Activated CD4-positive, alpha-beta T cell treated with anti-CD3 and anti-CD28 coated beads, Interleukin-2, amount 10 ng/mL, durations not matched to agents 24 days and 14 days (primary cell): ENCODE results near the gene FAM222A. TPM values are rescaled to one million over a fixed set of nuclear protein-coding genes. Genes with fewer than 3 reads are reported as not detected.

ENCODE experiments used
- DNase-seq: peaks from one replicate; pipeline ENCODE4 v3.0.0; 2022
- H3K27ac Mint-ChIP-seq: one replicate; pipeline ENCODE4 v1.8.0; 2022; ENCODE audit warnings: mild to moderate bottlenecking, mixed read lengths
- H3K27me3 Mint-ChIP-seq: one replicate; pipeline ENCODE4 v1.8.0; 2022; ENCODE audit warnings: mixed read lengths
- H3K36me3 Mint-ChIP-seq: one replicate; pipeline ENCODE4 v1.8.0; 2022; ENCODE audit warnings: low read depth, mild to moderate bottlenecking, mixed read lengths
- H3K4me1 Mint-ChIP-seq: one replicate; pipeline ENCODE4 v1.8.0; 2021; ENCODE audit warnings: mixed read lengths
- H3K4me3 Mint-ChIP-seq: one replicate; pipeline ENCODE4 v1.8.0; 2022; ENCODE audit warnings: mild to moderate bottlenecking, moderate library complexity, mixed read lengths
- H3K9me3 Mint-ChIP-seq: one replicate; pipeline ENCODE4 v1.8.0; 2021; ENCODE audit warnings: mixed read lengths
- intact Hi-C: fragments of 100-400 bp; cut with micrococcal nuclease; formaldehyde crosslinking; loops from one replicate; pipeline ENCODE4 v1.15.1; 2023
- total RNA-seq: library from RNA; stranded (reverse); gene quantifications from 2 replicates; pipeline ENCODE4 v1.2.3, GENCODE V29; 2022

Gene FAM222A
- total RNA-seq, 1 donor from 2014 or later = 1.3 TPM

- no peak for DNase-seq
- Mint-ChIP-seq H3K4me1 (no peaks in the 10 kb centered on the region), H3K27ac (no peak overlapping the region), H3K36me3 (no peaks in the 10 kb centered on the region), H3K4me3 (no peak overlapping the region), H3K27me3 (peaks cover 16% of the 10 kb centered on the region), H3K9me3 (peaks cover 4% of the 10 kb centered on the region)
- intact Hi-C loops = no loop called here
Measured at GRCh38 chr12:109753054-109753401, 39.4 kb downstream of the FAM222A start.

DNA sequence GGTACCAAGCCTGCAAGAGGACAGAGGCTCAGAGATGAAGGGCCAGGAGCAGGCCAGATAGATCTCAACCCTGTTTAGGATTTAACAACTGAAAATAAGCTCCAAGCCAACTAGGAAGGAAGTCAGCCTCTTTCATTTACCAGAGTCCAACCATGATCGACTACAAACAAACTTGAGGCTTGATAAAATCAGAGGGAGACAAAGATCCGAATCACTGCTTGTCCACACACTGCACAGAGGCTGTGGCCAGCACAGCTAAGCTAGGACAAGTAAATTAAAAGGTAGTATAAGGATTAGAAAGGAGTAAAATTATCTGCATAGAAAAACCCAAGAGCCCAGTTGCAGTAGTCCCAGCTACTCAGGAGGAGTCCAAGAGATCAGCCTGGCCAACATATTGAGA lies 40.3 kb downstream of the FAM222A start:
- Mint-ChIP-seq H3K27me3 (peaks cover 11% of the 10 kb centered on the region), H3K27ac (no peak overlapping the region), H3K36me3 (no peaks in the 10 kb centered on the region), H3K4me3 (no peak overlapping the region), H3K4me1 (no peaks in the 10 kb centered on the region), H3K9me3 (peaks cover 4% of the 10 kb centered on the region)
- intact Hi-C loops = no loop called here
- DNase-seq = no peak

- no peak overlapping the region for H3K27ac Mint-ChIP-seq
- no peaks in the 10 kb centered on the region for H3K36me3 Mint-ChIP-seq
- no peaks in the 10 kb centered on the region for H3K4me1 Mint-ChIP-seq
- no peak for DNase-seq
- peaks cover 4% of the 10 kb centered on the region for H3K9me3 Mint-ChIP-seq
- intact Hi-C loops = no loop called here
- H3K27me3 Mint-ChIP-seq = no peaks in the 10 kb centered on the region
- H3K4me3 Mint-ChIP-seq = no peak overlapping the region
Measured at GRCh38 chr12:109756457-109756856, 42.8 kb downstream of the FAM222A start.

GRCh38 chr12:109757671-109758265 lies 44.1 kb downstream of the FAM222A start:
- Mint-ChIP-seq H3K36me3 (no peaks in the 10 kb centered on the region), H3K27me3 (no peaks in the 10 kb centered on the region), H3K4me1 (no peaks in the 10 kb centered on the region), H3K9me3 (peaks cover 4% of the 10 kb centered on the region), H3K27ac (no peak overlapping the region), H3K4me3 (no peak overlapping the region)
- no peak for DNase-seq
- intact Hi-C loops = no loop called here

GRCh38 chr12:109758426-109759420 lies 45.1 kb downstream of the FAM222A start:
- DNase-seq = no peak
- H3K4me3 Mint-ChIP-seq = no peak overlapping the region
- intact Hi-C loops = no loop called here
- peaks cover 3% of the 10 kb centered on the region for H3K4me1 Mint-ChIP-seq
- no peak overlapping the region for H3K27ac Mint-ChIP-seq
- H3K9me3 Mint-ChIP-seq = peaks cover 4% of the 10 kb centered on the region
- H3K36me3 Mint-ChIP-seq = no peaks in the 10 kb centered on the region
- H3K27me3 Mint-ChIP-seq = no peaks in the 10 kb centered on the region

- no peak for DNase-seq
- H3K4me3 Mint-ChIP-seq = no peak overlapping the region
- H3K27ac Mint-ChIP-seq = no peak overlapping the region
- intact Hi-C loops = no loop called here
- H3K4me1 Mint-ChIP-seq = peaks cover 3% of the 10 kb centered on the region
- peaks cover 4% of the 10 kb centered on the region for H3K9me3 Mint-ChIP-seq
- no peaks in the 10 kb centered on the region for H3K27me3 Mint-ChIP-seq
- no peaks in the 10 kb centered on the region for H3K36me3 Mint-ChIP-seq
Measured at GRCh38 chr12:109759595-109759994, 46.0 kb downstream of the FAM222A start.

- H3K27me3 Mint-ChIP-seq = no peaks in the 10 kb centered on the region
- no peak overlapping the region for H3K27ac Mint-ChIP-seq
- intact Hi-C loops = no loop called here
- no peaks in the 10 kb centered on the region for H3K36me3 Mint-ChIP-seq
- H3K9me3 Mint-ChIP-seq = peaks cover 4% of the 10 kb centered on the region
- H3K4me1 Mint-ChIP-seq = peaks cover 3% of the 10 kb centered on the region
- H3K4me3 Mint-ChIP-seq = no peak overlapping the region
- DNase-seq = no peak
Measured at GRCh38 chr12:109760031-109760929, 46.7 kb downstream of the FAM222A start.

DNA sequence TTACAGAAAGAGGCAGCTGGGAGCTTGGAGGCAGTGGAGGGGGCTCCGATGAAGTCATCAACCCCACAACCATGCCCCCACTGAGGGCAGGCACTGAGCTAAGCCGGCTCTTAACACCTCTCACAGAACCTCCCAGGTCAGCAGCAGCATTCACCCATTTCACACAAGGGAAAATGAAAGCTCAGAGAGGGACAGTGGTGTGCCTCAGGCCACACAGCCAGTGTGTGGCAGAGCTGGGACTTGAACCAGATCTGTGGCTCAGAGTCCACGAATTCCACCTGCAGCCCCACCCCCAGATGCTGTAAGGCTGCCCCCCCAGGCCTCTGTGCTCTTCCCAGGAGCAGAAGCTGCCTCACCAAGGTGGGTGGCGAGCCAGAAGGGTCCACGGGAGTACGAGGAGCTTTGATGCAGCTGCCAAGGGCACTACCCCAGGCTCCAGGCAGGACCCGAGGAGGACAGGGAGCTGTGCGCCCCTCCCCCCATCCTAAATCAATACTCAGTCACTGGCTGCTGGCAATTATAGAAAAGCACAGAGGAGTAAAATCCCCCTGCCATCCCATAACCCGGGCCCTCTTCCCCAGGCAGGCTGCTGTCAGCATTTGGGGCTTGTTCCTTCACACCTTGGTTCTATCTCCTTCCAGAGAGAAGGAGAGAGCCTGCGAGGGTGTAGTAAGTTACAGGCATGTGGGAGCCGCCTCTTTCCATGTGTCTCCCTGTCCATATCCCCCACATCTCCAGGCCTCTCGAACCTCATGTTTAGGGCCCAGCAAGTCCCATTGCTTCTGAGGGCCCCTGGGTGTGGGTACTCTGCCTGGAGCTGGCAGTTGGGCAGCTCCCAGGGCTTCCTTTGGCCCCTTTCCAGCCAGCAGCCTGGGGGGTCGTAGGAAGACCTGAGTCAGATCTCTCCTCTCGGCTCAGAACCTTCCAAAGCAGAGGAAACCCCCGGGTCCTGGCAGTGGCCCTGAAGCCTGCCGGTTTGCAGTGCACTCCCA lies 47.6 kb downstream of the FAM222A start:
- intact Hi-C loops = no loop called here
- Mint-ChIP-seq H3K9me3 (peaks cover 2% of the 10 kb centered on the region), H3K4me1 (peaks cover 3% of the 10 kb centered on the region), H3K36me3 (no peaks in the 10 kb centered on the region), H3K27me3 (no peaks in the 10 kb centered on the region), H3K27ac (no peak overlapping the region), H3K4me3 (no peak overlapping the region)
- DNase-seq = no peak

DNA sequence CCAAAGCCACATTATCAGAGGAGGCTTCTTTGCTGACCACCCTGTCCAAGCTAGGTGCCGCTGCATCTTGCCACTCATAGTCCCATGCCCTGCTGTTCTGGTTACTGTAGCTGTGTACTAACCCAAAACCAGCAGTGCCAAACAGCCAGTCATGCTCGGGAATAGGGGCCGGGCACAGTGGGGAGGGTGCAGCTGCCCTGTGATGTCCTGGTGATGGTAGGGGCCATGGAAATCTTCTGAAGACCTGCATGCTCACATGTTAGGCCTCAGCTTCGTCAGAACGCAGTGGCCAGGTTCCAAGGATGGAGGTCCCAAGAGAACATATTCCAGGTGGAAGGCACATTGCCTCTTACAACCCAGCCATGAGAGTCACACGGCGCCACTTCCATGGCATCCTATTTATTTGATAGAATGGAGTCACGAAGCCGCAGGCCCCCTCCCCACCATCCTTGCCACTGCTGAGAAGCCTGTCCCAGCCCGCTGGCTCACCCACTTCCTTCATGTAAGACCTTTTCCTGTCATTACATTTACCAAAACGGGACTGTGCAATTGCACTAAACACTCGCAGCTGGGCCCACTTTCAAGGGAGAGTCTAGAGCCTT lies 48.5 kb downstream of the FAM222A start:
- intact Hi-C loops = no loop called here
- Mint-ChIP-seq H3K27me3 (no peaks in the 10 kb centered on the region), H3K27ac (peak overlapping the region; percentile 25), H3K4me1 (peaks cover 3% of the 10 kb centered on the region), H3K4me3 (no peak overlapping the region), H3K36me3 (no peaks in the 10 kb centered on the region), H3K9me3 (no peaks in the 10 kb centered on the region)
- DNase-seq = no peak

DNA sequence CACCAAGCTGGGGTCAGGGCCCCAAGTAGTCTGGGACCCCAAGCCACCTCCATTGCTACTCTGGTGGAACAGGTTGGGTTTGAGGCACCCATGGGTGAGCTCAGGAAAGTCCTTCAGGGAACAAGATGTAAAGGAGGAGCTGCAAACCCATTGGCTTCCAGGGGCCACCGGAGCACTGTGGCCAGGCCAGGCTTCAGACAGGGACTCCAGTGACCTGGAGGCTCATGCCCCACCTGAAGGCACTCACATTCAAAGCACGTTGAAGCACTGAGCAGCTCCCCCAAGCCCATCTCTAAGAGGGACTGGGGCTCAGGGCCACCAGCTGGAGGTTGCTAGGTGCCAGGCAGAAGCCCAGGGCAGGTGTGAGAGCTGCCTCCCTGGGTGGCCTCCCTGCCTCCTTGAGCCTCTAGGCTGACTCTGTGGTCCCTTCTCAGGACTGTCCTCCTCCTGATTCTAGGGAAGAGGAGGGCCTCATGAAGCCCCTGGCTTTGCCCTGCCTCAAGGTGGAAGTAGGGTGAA lies 49.1 kb downstream of the FAM222A start:
- H3K4me1 Mint-ChIP-seq = peaks cover 3% of the 10 kb centered on the region
- H3K27me3 Mint-ChIP-seq = no peaks in the 10 kb centered on the region
- no peak overlapping the region for H3K4me3 Mint-ChIP-seq
- H3K9me3 Mint-ChIP-seq = no peaks in the 10 kb centered on the region
- H3K27ac Mint-ChIP-seq = no peak overlapping the region
- no peaks in the 10 kb centered on the region for H3K36me3 Mint-ChIP-seq
- no peak for DNase-seq
- intact Hi-C loops = no loop called here

- intact Hi-C loops = no loop called here
- Mint-ChIP-seq H3K4me3 (no peak overlapping the region), H3K9me3 (no peaks in the 10 kb centered on the region), H3K4me1 (peaks cover 3% of the 10 kb centered on the region), H3K36me3 (no peaks in the 10 kb centered on the region), H3K27ac (no peak overlapping the region), H3K27me3 (no peaks in the 10 kb centered on the region)
- no peak for DNase-seq
Measured at GRCh38 chr12:109763201-109763841, 49.7 kb downstream of the FAM222A start.

DNA sequence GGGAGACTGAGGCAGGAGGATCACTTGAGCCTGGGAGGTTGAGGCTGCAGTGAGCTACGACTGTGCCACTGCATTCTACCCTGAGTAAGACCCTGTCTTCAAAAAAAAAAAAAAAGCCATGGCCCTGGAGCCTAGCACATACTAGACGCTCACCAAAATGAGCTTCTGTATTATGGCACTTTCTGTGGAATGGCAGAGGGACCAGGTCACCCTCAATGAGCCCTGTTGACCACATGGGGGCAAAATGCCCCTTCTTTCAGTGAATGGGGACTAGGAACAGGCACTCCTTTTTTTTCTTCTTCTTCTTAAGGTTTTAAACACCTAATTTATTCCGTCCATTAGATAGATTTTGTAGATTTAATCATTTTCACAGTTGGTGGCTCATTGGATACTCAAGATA lies 50.5 kb downstream of the FAM222A start:
- H3K9me3 Mint-ChIP-seq = no peaks in the 10 kb centered on the region
- H3K36me3 Mint-ChIP-seq = no peaks in the 10 kb centered on the region
- H3K27me3 Mint-ChIP-seq = no peaks in the 10 kb centered on the region
- no peak for DNase-seq
- H3K4me3 Mint-ChIP-seq = no peak overlapping the region
- H3K27ac Mint-ChIP-seq = no peak overlapping the region
- intact Hi-C loops = no loop called here
- H3K4me1 Mint-ChIP-seq = peaks cover 3% of the 10 kb centered on the region
